SK-N-SH (cell line): ENCODE results near the gene PDE4D.

Experiments used
- ELF1 ChIP-seq: IDR thresholded peaks from 2 replicates; pipeline ENCODE4 v1.4.0; 2012
- NFIC ChIP-seq: IDR thresholded peaks from 2 replicates; pipeline ENCODE4 v1.4.0; 2012; ENCODE audit warnings: borderline replicate concordance
- POLR2AphosphoS5 ChIP-seq: IDR thresholded peaks from 2 replicates; pipeline ENCODE4 v1.6.1; 2012; ENCODE audit warnings: low read depth, low read length

- TF ChIP-seq POLR2AphosphoS5 (no peak), ELF1 (no peak), NFIC (no peak)
These were observed 755.0 kb downstream of the PDE4D start for GRCh38 chr5:59138509-59138908.
